Measurements from ENCODE around the gene AADACL4. TPM values are rescaled to one million over a fixed set of nuclear protein-coding genes. Genes with fewer than 3 reads are reported as not detected.

Gene AADACL4
- total and polyA plus RNA-seq, 9 of the 15 experiments (the other 6 are each of a cell fraction or from before 2014, with no cell fraction given), result not detected

- H3K4me1 ChIP-seq (replicated peaks in 1 of 2; ENCODE audit: control insufficient read depth in 2 of 2, insufficient read depth in 2 of 2, low read length in 2 of 2), result peaks cover 28 to 40% of the 10 kb centered on the region in 2 experiments
- H3K9me1 ChIP-seq (ENCODE audit: control insufficient read depth, insufficient read depth, low read length), result no peaks in the 10 kb centered on the region
- peak; percentile 81 for ATAC-seq
- no TSS peak for BruUV-seq (replicated peaks)
- H3K27ac ChIP-seq (ENCODE audit: extremely low read depth, low read depth, low read length), result peak within 1 kb of the TSS; percentile 94
- in situ Hi-C loops (cut with MboI) (loop anchor here (5.0 to 25.0 kb wide), 2 partner anchors 211 to 306 kb away; no protein-coding TSS in a partner anchor), intact Hi-C loops (cut with micrococcal nuclease) (loop anchor here (2.0 to 5.0 kb wide), 3 partner anchors 91 to 169 kb away; no protein-coding TSS in a partner anchor)
- DNase-seq (ENCODE audit: extremely low read depth in 1 of 4, low spot score in 3 of 4), result peak; percentile 90 to 93 (median 90)
- peak within 1 kb of the TSS; percentile 71 for H3K4me3 ChIP-seq
- peak within 1 kb of the TSS; percentile 97 for H3K4me2 ChIP-seq (ENCODE audit: insufficient read depth, low read length)
- H3K27me3 ChIP-seq (ENCODE audit: control insufficient read depth in 2 of 2, insufficient read depth in 2 of 2, low read length in 2 of 2), result no peaks in the 10 kb centered on the region
- peak within 1 kb of the TSS; percentile 80 for H2AFZ ChIP-seq (ENCODE audit: low read depth, low read length)
- peak; percentile 74 for FAIRE-seq
- H3K9me3 ChIP-seq (replicated peaks; ENCODE audit: control insufficient read depth, insufficient read depth, low read depth, low read length), result 0 out of 2 replicates have a peak, but pooled peaks cover 2% of the 10 kb centered on the region
- CTCF ChIA-PET (ENCODE audit: low intra/inter-chr PET ratio), result interaction anchor here (0.6 to 3.4 kb wide), 3 partner anchors 211 to 388 kb away, joined by 3 to 30 read pairs (median 4); no protein-coding TSS in a partner anchor
- H3K9ac ChIP-seq (ENCODE audit: insufficient read depth in 1 of 2, low read depth in 2 of 2, low read length in 2 of 2), result peak within 1 kb of the TSS; percentile 94 to 97
- peaks cover 22% of the 10 kb centered on the region for H3K36me3 ChIP-seq (ENCODE audit: control insufficient read depth, insufficient read depth, low read length)
- POLR2A ChIA-PET, result interaction anchor here (0.6 to 4.1 kb wide), 22 partner anchors 9 to 710 kb away, joined by 3 to 24 read pairs (median 4); no protein-coding TSS in a partner anchor
- H4K20me1 ChIP-seq (replicated peaks; ENCODE audit: control insufficient read depth, insufficient read depth, low read length), result 0 out of 2 replicates have a peak, but pooled peaks cover 3% of the 10 kb centered on the region
- peaks cover 74% of the 10 kb centered on the region for H3K79me2 ChIP-seq (ENCODE audit: control insufficient read depth, insufficient read depth, low read length)
- 7% methylated on average over 67 of the region's 69 CpGs for WGBS (ENCODE audit: insufficient coverage, low coverage, missing lambda C conversion rate)
- TF ChIP-seq ZNF146 (CRISPR knock-in tag; IDR thresholded peaks at IDR 0.05; ENCODE audit: unreplicated experiment), result no peak
- no peak; the same call in 1 of the 2 replicates for TF ChIP-seq SIN3B (IDR thresholded peaks at IDR 0.05; ENCODE audit: low read depth)
- peak; percentile 52 for TF ChIP-seq PRPF4 (IDR thresholded peaks at IDR 0.05; ENCODE audit: insufficient read depth, low read depth, low read length, poor library complexity, severe bottlenecking)
- no peak for TF ChIP-seq SRSF3 (IDR thresholded peaks at IDR 0.05; ENCODE audit: insufficient read depth, low read length)
- TF ChIP-seq HINFP (tag; conservative IDR thresholded peaks at IDR 0.05; ENCODE audit: low read depth), result no peak
- TF ChIP-seq ZC3H11A (IDR thresholded peaks at IDR 0.05; ENCODE audit: low read depth, low read length), result no peak
- no peak for TF ChIP-seq ZNF717 (CRISPR knock-in tag; IDR thresholded peaks at IDR 0.05)
- TF ChIP-seq SMARCA4 (IDR thresholded peaks at IDR 0.05), result 0 out of 2 replicates have a peak, but pooled peaks have one; percentile 44
- no peak for TF ChIP-seq ID3 (CRISPR knock-in tag; IDR thresholded peaks at IDR 0.05)
- TF ChIP-seq ID3 (tag; IDR thresholded peaks at IDR 0.05), result no peak; the same call in none of the 2 replicates
- no peak for TF ChIP-seq ZNF239 (CRISPR knock-in tag; IDR thresholded peaks at IDR 0.05)
- TF ChIP-seq HMGXB4 (CRISPR knock-in tag; IDR thresholded peaks at IDR 0.05), result no peak
- TF ChIP-seq ZNF57 (CRISPR knock-in tag; IDR thresholded peaks at IDR 0.05), result no peak
- TF ChIP-seq GTF2F1 (IDR thresholded peaks at IDR 0.05; ENCODE audit: low read depth, low read length), result peak; percentile 70; the same call in 1 of the 2 replicates
- TF ChIP-seq CBX3 (IDR thresholded peaks at IDR 0.05; ENCODE audit: borderline replicate concordance in 1 of 2, low read length in 2 of 2), result no peak; a peak in 1 of 3 replicates
- TF ChIP-seq SMAD1 (IDR thresholded peaks at IDR 0.05; ENCODE audit: low read depth, low read length, partially characterized antibody), result no peak
- no peak for TF ChIP-seq XRCC3 (IDR thresholded peaks at IDR 0.05)
- TF ChIP-seq BACH1 (tag; IDR thresholded peaks at IDR 0.05), result no peak
- TF ChIP-seq KLF10 (CRISPR knock-in tag; IDR thresholded peaks at IDR 0.05), result no peak
Observed at GRCh38 chr1:12617901-12618660, 25.8 kb upstream of the AADACL4 start, which contains the start of gene DHRS3. DHRS3 (minus strand) TSS chr1:12618210; CDS start chr1:12617348, 862 bp downstream.

Measured in K562 (cell line).